Heart right ventricle (tissue), 16 donors: Measurements from ENCODE around the gene PLCL2. TPM values are rescaled to one million over a fixed set of nuclear protein-coding genes. Genes with fewer than 3 reads are reported as not detected.
A peak's percentile ranks its signal among the peaks of the same experiment; 100 is the strongest.

ENCODE experiments used
- ATAC-seq, 8 donors: fragments of 200-7000 bp; cut with Tn5 transposase; one replicate each; pipeline ENCODE4 v1.9.1; 2020; ENCODE audit warnings: mild to moderate bottlenecking in 8 of 8, moderate library complexity in 8 of 8, moderate number of reproducible peaks in 1 of 8
- DNase-seq, 2 donors: peaks; one replicate each; pipeline ENCODE4 v3.0.0-alpha.2; 2020
- H3K27ac ChIP-seq, 10 donors: fragments of 200-600 bp; sonication (generic) in 2 of 10; one replicate each; pipeline versions ENCODE4 v1.5.0 to v1.8.0; 2020 to 2022; ENCODE audit warnings: mild to moderate bottlenecking in 3 of 10
- H3K27me3 ChIP-seq, 7 donors: fragments of 200-600 bp; one replicate each; pipeline ENCODE4 v1.8.0; 2021 to 2022; ENCODE audit warnings: mild to moderate bottlenecking in 2 of 7
- H3K36me3 ChIP-seq, 9 donors: fragments of 200-600 bp; sonication (generic) in 1 of 9; one replicate each; pipeline versions ENCODE4 v1.5.0 to v1.8.0; 2020 to 2022; ENCODE audit warnings: mild to moderate bottlenecking in 2 of 9
- H3K4me1 ChIP-seq, 9 donors: fragments of 200-600 bp; sonication (generic) in 1 of 9; one replicate each; pipeline versions ENCODE4 v1.5.0 to v1.8.0; 2020 to 2022; ENCODE audit warnings: mild to moderate bottlenecking in 4 of 9
- H3K4me3 ChIP-seq, 10 donors: fragments of 200-600 bp; sonication (generic) in 2 of 10; one replicate each; pipeline versions ENCODE4 v1.5.0 to v1.8.0; 2020 to 2022; ENCODE audit warnings: mild to moderate bottlenecking in 7 of 10, moderate library complexity in 2 of 10
- H3K9me3 ChIP-seq, 11 donors: fragments of 200-600 bp in 10 of 11; sonication (generic) in 2 of 11; one replicate each; pipeline versions ENCODE4 v1.5.0 to v1.8.0; 2013 to 2022; ENCODE audit warnings: mild to moderate bottlenecking in 2 of 11, control low read depth in 1 of 11, moderate library complexity in 1 of 11
- CTCF ChIP-seq, 9 donors: fragments of 200-600 bp; sonication (generic) in 2 of 9; IDR thresholded peaks; one replicate each; pipeline versions ENCODE4 v1.5.0 to v1.8.0; 2021 to 2022; ENCODE audit warnings: antibody characterized with exemption in 9 of 9, mild to moderate bottlenecking in 5 of 9, moderate library complexity in 1 of 9
- WGBS, 2 donors: extraction: QIAGEN DNeasy Blood & Tissue Kit; methylation state at CpG; one replicate each; pipeline ENCODE4 v1.1.7; 2013; ENCODE audit warnings: inconsistent platforms in 1 of 2; 5-methylcytosine and 5-hydroxymethylcytosine counted together
- intact Hi-C, 10 donors: fragments of 100-400 bp; cut with DNase I; formaldehyde crosslinking; loops; one replicate each; pipeline versions ENCODE4 v1.11.1 to v1.14.2; 2022
- polyA plus RNA-seq, 2 donors: library from polyadenylated mRNA; stranded (reverse); fragments of 200-250 nt; gene quantifications; one replicate each; pipeline ENCODE4 v1.2.3, GENCODE V29; 2013
- total RNA-seq, 10 donors: library from RNA; stranded (reverse); fragmentation: NEBNext Ultra II Directional in 3 of 10; extraction: Animal tissue kit (Norgen Biotek cat#: 25700) in 3 of 10; gene quantifications; one replicate each; pipeline versions ENCODE4 v1.2.1 to v1.2.4, GENCODE V29; 2021 to 2023
- donor health status: Arrhythmogenic right ventricular cardiomyopathy.
- donor health status: ischemic (EF 13 %, LVEDD 7.1; RV severe dilation, severe dysfunction).
- donor health status: healthy with polysubstance abuse.
- donor health status: DM: no; HTN: yes; CAD: no.
- donor health status: DM: no; HTN: no; CAD: no.
- donor health status: ischemic (EF 25% LVEDD 6.9; RV normal size, moderate dysfunction).
- donor health status: ischemic (EF 25% LVEDD 5.7; RV mildly dilated, moderate dysfunction).
- donor health status: healthy.
- donor health status: DM: yes; HTN: yes; CAD: no.
- donor health status: Ischemic cardiomyopathy.
- donor health status: ischemic (EF 35%, LVEDD 5.7; RV mildly dilated, moderate dysfunction).
- donor health status: nonischemic (EF 11% LVEDD 7.7; RV severe dilation, severe dysfunction).
- donor health status: DM: yes; HTN: yes; CAD: no.
- donor health status: PGD.
- donor health status: ischemic (EF 29% LVEDD 5.4; RV normal size, mild dysfunction).
- donor health status: nonischemic (EF 23%, LVEDD 6.1; RV moderate dilation, normal function).

PLCL2 gene
- total and polyA plus RNA-seq, 12 donors = 8.7 to 79.8 (median 53.0) TPM

- H3K4me3 ChIP-seq = no peak overlapping the region
- no peaks in the 10 kb centered on the region for H3K9me3 ChIP-seq
- ATAC-seq = no peak
- no peak for DNase-seq
- peaks cover 4 to 78% (median 14%) of the 10 kb centered on the region in 9 donors for H3K4me1 ChIP-seq
- H3K36me3 ChIP-seq = no peaks in the 10 kb centered on the region
- WGBS, 2 donors = 90 to 95% methylated on average over 5 of the region's 5 CpGs
- no peak for TF ChIP-seq CTCF (IDR thresholded peaks at IDR 0.05)
- H3K27ac ChIP-seq = peak overlapping the region in 1 of 10 donors; percentile 20
- no peaks in the 10 kb centered on the region for H3K27me3 ChIP-seq
- intact Hi-C loops = no loop called here
Observed at GRCh38 chr3:16846373-16847080, 38.2 kb upstream of the PLCL2 start.

- intact Hi-C loops = no loop called here
- H3K4me3 ChIP-seq = no peak overlapping the region
- WGBS, 2 donors = 91 to 94% methylated on average over 2 of the region's 2 CpGs
- peaks cover 4 to 63% (median 10%) of the 10 kb centered on the region in 9 donors for H3K4me1 ChIP-seq
- ATAC-seq = no peak
- H3K27me3 ChIP-seq = no peaks in the 10 kb centered on the region
- no peak for DNase-seq
- no peaks in the 10 kb centered on the region for H3K36me3 ChIP-seq
- TF ChIP-seq CTCF (IDR thresholded peaks at IDR 0.05) = no peak
- no peak overlapping the region for H3K27ac ChIP-seq
- H3K9me3 ChIP-seq = no peaks in the 10 kb centered on the region
Observed at GRCh38 chr3:16848007-16848406, 36.7 kb upstream of the PLCL2 start.

- ATAC-seq (peak in 7 of 8 donors; percentile 72 to 91 (median 87)), DNase-seq (peak; percentile 31 to 84)
- Histone ChIP-seq H3K36me3 (no peaks in the 10 kb centered on the region), H3K4me1 (peaks cover 4 to 51% (median 10%) of the 10 kb centered on the region in 9 donors), H3K9me3 (no peaks in the 10 kb centered on the region), H3K27me3 (no peaks in the 10 kb centered on the region), H3K4me3 (peak overlapping the region in 4 of 10 donors; percentile 8 to 23 (median 12)), H3K27ac (peak overlapping the region in 8 of 10 donors; percentile 18 to 79 (median 56))
- WGBS, 2 donors = 44 to 50% methylated on average over 8 of the region's 8 CpGs
- no peak for TF ChIP-seq CTCF (IDR thresholded peaks at IDR 0.05)
- intact Hi-C loops = no loop called here
Observed at GRCh38 chr3:16849229-16849628, 35.5 kb upstream of the PLCL2 start.

- Histone ChIP-seq H3K27ac (peak overlapping the region in 8 of 10 donors; percentile 18 to 79 (median 56)), H3K9me3 (no peaks in the 10 kb centered on the region), H3K4me3 (peak overlapping the region in 3 of 10 donors; percentile 11 to 23 (median 12)), H3K4me1 (peaks cover 4 to 45% (median 10%) of the 10 kb centered on the region in 9 donors), H3K27me3 (no peaks in the 10 kb centered on the region), H3K36me3 (no peaks in the 10 kb centered on the region)
- DNase-seq (no peak), ATAC-seq (peak; percentile 22 to 85 (median 70))
- intact Hi-C loops = no loop called here
- 26 to 36% methylated on average over 3 of the region's 3 CpGs for WGBS, 2 donors
- TF ChIP-seq CTCF (IDR thresholded peaks at IDR 0.05) = no peak
Observed at GRCh38 chr3:16849795-16850194, 35.0 kb upstream of the PLCL2 start.
